Activated CD4-positive, alpha-beta memory T cell treated with anti-CD3 and anti-CD28 coated beads for 36 hours (primary cell): ENCODE data around the gene C1orf52. TPM values are rescaled to one million over a fixed set of nuclear protein-coding genes. Genes with fewer than 3 reads are reported as not detected.

Source experiments
- CTCF ChIA-PET: fragments of 350-600 bp; sonication (Branson Sonifier 250); formaldehyde crosslinking; loops from one replicate; lab custom pipeline; 2021; ENCODE audit warnings: antibody characterized with exemption, inconsistent platforms; lab: Charles Lee
- POLR2A ChIA-PET: fragments of 350-600 bp; sonication (Branson Sonifier 250); formaldehyde crosslinking; loops from one replicate; lab custom pipeline; 2021; ENCODE audit warnings: antibody characterized with exemption; lab: Charles Lee
- DNase-seq: peaks from one replicate; pipeline ENCODE4 v3.0.0-alpha.2; 2020
- H3K27ac Mint-ChIP-seq: one replicate; pipeline ENCODE4 v1.8.0; 2021; ENCODE audit warnings: mixed read lengths
- H3K27me3 Mint-ChIP-seq: one replicate; pipeline ENCODE4 v1.8.0; 2021; ENCODE audit warnings: mixed read lengths
- H3K36me3 Mint-ChIP-seq: one replicate; pipeline ENCODE4 v1.8.0; 2021; ENCODE audit warnings: mixed read lengths
- H3K4me1 Mint-ChIP-seq: one replicate; pipeline ENCODE4 v1.8.0; 2021; ENCODE audit warnings: low read depth, mixed read lengths
- H3K4me3 Mint-ChIP-seq: one replicate; pipeline ENCODE4 v1.8.0; 2021; ENCODE audit warnings: mild to moderate bottlenecking, mixed read lengths
- H3K9me3 Mint-ChIP-seq: one replicate; pipeline ENCODE4 v1.8.0; 2021; ENCODE audit warnings: mixed read lengths
- intact Hi-C: fragments of 100-400 bp; cut with micrococcal nuclease; formaldehyde crosslinking; loops from one replicate; pipeline ENCODE4 v1.15.1; 2023
- total RNA-seq, 2 experiments: library from RNA; stranded (reverse); gene quantifications; one replicate each; pipeline ENCODE4 v1.2.3, GENCODE V29; 2021

The C1orf52 gene
- total RNA-seq, 2 experiments from 2014 or later, result 19.4 to 21.8 TPM

DNA sequence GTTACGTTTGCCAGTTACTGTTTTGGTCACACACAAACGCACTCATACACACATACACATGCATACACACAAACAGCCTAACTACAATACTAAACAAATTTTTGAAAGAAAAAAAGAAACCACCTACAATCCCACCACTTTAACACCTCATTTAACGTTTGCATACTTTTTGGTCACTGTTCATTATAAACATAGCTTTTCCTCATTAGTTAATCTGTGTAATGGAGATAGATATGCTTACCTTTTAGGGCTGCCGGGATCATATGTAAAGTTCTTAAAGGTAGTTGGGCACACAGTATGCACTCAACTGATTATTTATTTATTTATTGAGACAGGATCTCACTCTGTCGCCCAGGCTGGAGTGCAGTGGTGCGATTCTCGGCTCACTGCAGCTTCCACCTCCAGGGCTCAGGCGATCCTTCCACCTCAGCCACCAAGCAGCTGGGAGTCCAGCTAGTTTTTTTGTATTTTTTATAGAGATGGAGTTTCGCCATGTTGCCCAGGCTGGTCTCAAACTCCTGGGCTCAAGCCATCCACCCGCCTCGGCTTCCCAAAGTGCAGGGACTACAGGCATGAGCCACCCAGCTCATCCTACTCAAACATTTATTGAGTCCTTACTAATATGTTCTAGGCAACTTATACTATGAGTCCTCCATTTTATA, 17.6 kb upstream of the C1orf52 start:
- H3K36me3 Mint-ChIP-seq, result peaks cover 9% of the 10 kb centered on the region
- H3K27me3 Mint-ChIP-seq, result peaks cover 5% of the 10 kb centered on the region
- peak overlapping the region; percentile 82 for H3K4me3 Mint-ChIP-seq
- intact Hi-C loops, result loop anchor here (1.0 to 10.0 kb wide), 12 partner anchors 12 to 1635 kb away; partner anchors contain the start of genes C1orf52, CTBS, GNG5 and HS2ST1
- ChIA-PET POLR2A (interaction anchor here (1.1 to 2.2 kb wide), 7 partner anchors 13 to 431 kb away, joined by 4 to 16 read pairs (median 10); partner anchors contain the start of genes C1orf52, MCOLN2 and ZNHIT6), CTCF (interaction anchor here (1.0 to 8.9 kb wide), 6 partner anchors 17 to 432 kb away, joined by 3 to 122 read pairs (median 8); partner anchors contain the start of genes C1orf52 and ZNHIT6)
- H3K4me1 Mint-ChIP-seq, result peaks cover 48% of the 10 kb centered on the region
- H3K9me3 Mint-ChIP-seq, result no peaks in the 10 kb centered on the region
- H3K27ac Mint-ChIP-seq, result peak overlapping the region; percentile 92
- DNase-seq, result no peak

DNA sequence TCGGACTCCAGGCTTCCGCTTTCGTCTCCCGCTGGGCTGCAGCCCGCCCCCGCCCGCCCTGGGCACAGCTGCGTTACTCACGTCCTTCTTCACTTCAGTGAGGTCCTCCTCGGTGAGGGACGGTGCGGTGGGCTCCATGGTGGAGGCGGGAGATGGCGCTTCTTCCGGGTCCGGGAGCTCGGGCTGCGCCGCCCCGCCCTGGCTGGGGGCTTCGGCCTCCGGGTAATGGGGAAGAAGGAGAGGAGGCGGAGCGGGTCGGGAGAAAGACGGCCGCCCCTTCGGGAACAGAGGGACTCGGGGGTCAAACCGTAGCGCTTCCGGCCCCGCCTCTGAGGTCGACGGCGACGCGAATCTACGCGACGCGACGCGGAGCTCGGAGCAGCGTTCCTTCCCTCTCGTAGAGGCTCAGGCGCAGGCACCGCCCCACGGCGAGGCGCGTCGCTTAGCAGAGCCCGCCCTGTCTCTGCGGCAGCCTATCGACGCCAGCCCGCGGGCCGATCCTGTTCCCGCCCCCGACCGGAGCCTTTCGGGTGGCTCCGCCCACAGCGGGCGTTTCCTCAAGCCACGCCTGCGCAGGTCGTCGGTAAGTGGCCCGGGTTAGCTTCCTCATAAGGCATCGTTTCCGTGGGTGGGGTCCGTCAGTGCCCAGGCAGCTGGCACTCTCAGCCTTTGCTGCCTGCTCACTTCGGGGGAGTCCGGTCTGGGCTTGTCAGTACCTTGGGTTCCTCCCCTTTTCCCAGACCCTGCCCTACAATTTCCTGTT, 16.9 kb upstream of the C1orf52 start, which contains the start of gene BCL10:
Gene BCL10 (minus strand): TSS at position 418 of the 763 bp plus-strand sequence. CDS start 280 bp downstream, at position 138.
- peaks cover 5% of the 10 kb centered on the region for H3K27me3 Mint-ChIP-seq
- peaks cover 12% of the 10 kb centered on the region for H3K36me3 Mint-ChIP-seq
- intact Hi-C loops, result loop anchor here (1.0 to 10.0 kb wide), 12 partner anchors 13 to 1636 kb away; partner anchors contain the start of genes C1orf52, CTBS, GNG5 and HS2ST1
- H3K9me3 Mint-ChIP-seq, result no peaks in the 10 kb centered on the region
- H3K4me3 Mint-ChIP-seq, result peak within 1 kb of the TSS; percentile 82
- peak; percentile 98 for DNase-seq
- ChIA-PET POLR2A (interaction anchor here (0.7 to 2.2 kb wide), 12 partner anchors 14 to 703 kb away, joined by 3 to 16 read pairs (median 4); partner anchors contain the start of genes C1orf52, CTBS, MCOLN2 and SYDE2), CTCF (interaction anchor here (1.0 to 8.9 kb wide), 7 partner anchors 16 to 432 kb away, joined by 3 to 122 read pairs (median 7); partner anchors contain the start of genes C1orf52 and ZNHIT6)
- H3K27ac Mint-ChIP-seq, result peak within 1 kb of the TSS; percentile 92
- peaks cover 50% of the 10 kb centered on the region for H3K4me1 Mint-ChIP-seq

DNA sequence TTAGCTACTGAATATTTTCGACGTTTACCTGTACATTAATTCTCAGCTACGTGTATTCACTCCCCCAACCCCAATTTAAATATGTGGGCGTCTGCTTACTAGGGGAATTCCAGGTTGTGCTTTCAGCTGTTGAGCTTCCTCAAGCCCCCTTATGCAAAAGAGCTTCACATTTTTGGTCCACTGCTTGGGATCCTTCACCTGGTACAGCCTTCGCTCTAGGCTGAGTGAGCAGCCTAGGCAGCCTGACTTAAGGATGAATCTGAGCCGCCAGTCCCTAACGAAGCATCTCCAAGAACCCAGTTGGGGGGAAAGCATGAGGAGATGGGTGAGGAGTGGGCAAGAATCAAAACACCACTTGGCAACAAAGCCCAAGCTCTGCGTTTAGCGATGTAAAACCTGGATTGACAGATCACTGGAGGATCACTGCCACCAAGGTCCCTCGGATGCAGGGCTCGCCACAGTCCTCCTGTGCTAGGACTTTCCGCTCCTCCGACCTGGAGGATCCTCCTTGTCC, 16.3 kb upstream of the C1orf52 start:
- Mint-ChIP-seq H3K27ac (peak overlapping the region; percentile 92), H3K4me1 (peaks cover 56% of the 10 kb centered on the region), H3K27me3 (peaks cover under 1% of the 10 kb centered on the region), H3K9me3 (no peaks in the 10 kb centered on the region), H3K36me3 (peaks cover 17% of the 10 kb centered on the region), H3K4me3 (peak overlapping the region; percentile 82)
- ChIA-PET CTCF (interaction anchor here (1.0 to 8.9 kb wide), 5 partner anchors 16 to 433 kb away, joined by 4 to 122 read pairs (median 13); partner anchors contain the start of genes C1orf52 and ZNHIT6), POLR2A (interaction anchor here (0.7 to 2.2 kb wide), 11 partner anchors 15 to 702 kb away, joined by 3 to 16 read pairs (median 5); partner anchors contain the start of genes C1orf52, CTBS, MCOLN2 and SYDE2)
- intact Hi-C loops, result loop anchor here (1.0 to 10.0 kb wide), 15 partner anchors 11 to 1637 kb away; partner anchors contain the start of genes C1orf52, CTBS, GNG5 and HS2ST1
- DNase-seq, result peak; percentile 32

DNA sequence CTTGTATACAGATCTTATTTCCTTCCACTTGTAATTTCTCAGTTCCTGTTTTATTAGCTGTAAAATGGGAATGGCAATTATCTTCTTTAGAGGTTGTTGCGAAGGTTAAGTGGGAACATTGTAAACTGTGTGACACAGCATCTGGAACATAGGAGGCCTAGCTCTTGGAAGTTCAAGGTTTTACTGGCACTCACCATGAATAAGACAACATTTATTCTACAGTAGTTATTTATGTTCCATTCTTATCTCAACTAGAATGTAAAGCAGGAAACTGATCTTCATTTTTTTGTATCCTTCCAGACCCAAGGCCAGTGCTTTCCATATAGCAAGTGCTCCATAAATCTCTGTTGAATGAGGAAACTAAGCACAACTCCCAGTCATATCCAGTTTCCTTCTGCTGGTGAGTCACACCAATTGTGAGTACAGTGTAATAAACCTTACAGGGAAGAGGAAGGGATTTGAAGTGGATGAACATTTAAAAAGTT, 15.5 kb upstream of the C1orf52 start:
- Mint-ChIP-seq H3K27me3 (no peaks in the 10 kb centered on the region), H3K4me3 (peak overlapping the region; percentile 82), H3K27ac (peak overlapping the region; percentile 92), H3K36me3 (peaks cover 21% of the 10 kb centered on the region), H3K9me3 (no peaks in the 10 kb centered on the region), H3K4me1 (peaks cover 58% of the 10 kb centered on the region)
- DNase-seq, result no peak
- CTCF ChIA-PET, result interaction anchor here (0.6 to 8.9 kb wide), 4 partner anchors 15 to 330 kb away, joined by 3 to 122 read pairs (median 17); partner anchors contain the start of gene C1orf52
- POLR2A ChIA-PET, result interaction anchor here (1.1 to 2.1 kb wide), 6 partner anchors 16 to 701 kb away, joined by 4 to 16 read pairs (median 10); partner anchors contain the start of genes C1orf52, CTBS and MCOLN2
- intact Hi-C loops, result loop anchor here (1.0 to 10.0 kb wide), 7 partner anchors 11 to 1637 kb away; partner anchors contain the start of genes CTBS, GNG5, HS2ST1 and SELENOF

DNA sequence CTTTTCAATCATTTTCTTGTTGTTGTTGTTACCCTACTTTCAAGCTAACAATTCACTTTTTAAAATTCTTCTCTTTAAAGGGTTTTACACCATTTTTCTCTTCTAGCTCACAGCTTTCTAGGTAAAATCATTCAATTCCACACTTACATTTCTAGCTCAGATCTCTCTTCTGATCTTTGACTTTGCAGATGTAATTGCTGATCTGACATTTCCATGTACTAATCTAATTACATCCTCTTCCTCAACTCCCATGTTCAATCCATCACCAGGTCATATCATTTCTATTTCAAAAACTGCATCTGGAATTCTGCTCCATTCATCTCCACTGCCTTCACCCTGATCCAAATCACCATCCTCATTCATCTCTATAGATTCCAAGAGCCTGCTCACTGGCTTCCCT, 13.9 kb upstream of the C1orf52 start:
- H3K4me3 Mint-ChIP-seq, result no peak overlapping the region
- CTCF ChIA-PET, result interaction anchor here (2.1 to 8.9 kb wide), 3 partner anchors 13 to 329 kb away, joined by 7 to 122 read pairs (median 21); partner anchors contain the start of gene C1orf52
- peaks cover 31% of the 10 kb centered on the region for H3K36me3 Mint-ChIP-seq
- intact Hi-C loops, result loop anchor here (10.0 kb wide), 1 partner anchor 769 kb away; the partner anchor contains the start of genes GNG5 and SPATA1
- peaks cover 49% of the 10 kb centered on the region for H3K4me1 Mint-ChIP-seq
- no peaks in the 10 kb centered on the region for H3K27me3 Mint-ChIP-seq
- no peaks in the 10 kb centered on the region for H3K9me3 Mint-ChIP-seq
- DNase-seq, result no peak
- POLR2A ChIA-PET, result no interaction called here
- no peak overlapping the region for H3K27ac Mint-ChIP-seq

DNA sequence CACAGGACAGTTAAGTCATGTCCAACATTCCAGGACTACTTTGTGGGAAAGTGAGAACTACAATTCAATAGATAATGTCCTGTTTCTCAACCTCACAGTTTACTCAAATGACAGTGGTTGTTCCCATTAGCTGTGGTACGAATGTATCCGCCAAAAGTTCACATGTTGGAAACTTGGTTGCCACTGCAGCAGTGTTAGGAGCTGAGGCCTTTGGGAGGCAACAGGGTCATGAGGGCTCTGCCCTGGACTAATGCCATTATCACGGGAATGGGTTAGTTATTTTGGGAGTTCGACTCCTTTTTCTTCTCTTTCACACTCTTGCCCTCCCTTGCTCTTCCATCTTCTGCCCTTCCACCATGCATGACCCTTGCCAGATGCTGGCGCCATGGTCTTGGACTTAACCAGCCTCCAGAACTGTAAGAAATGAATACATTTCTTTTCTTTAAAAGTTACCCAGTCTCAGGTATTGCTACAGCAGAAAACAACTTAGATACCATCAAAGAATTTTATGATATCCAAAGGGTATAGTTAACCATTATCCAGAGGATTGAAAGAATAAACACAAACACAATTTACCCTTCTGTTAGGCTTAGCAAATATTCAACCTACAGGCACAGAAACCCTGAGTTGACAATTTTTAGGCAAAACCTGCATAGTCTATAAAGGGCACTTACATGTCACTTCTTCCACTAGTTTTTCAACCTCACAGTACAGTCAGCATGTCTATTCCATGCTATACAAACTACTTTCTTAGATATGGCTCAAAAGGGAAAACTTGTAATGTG, 9.5 kb upstream of the C1orf52 start:
- H3K4me1 Mint-ChIP-seq, result peaks cover 34% of the 10 kb centered on the region
- intact Hi-C loops, result no loop called here
- H3K4me3 Mint-ChIP-seq, result no peak overlapping the region
- POLR2A ChIA-PET, result no interaction called here
- no peaks in the 10 kb centered on the region for H3K9me3 Mint-ChIP-seq
- H3K27ac Mint-ChIP-seq, result no peak overlapping the region
- no peaks in the 10 kb centered on the region for H3K27me3 Mint-ChIP-seq
- CTCF ChIA-PET, result interaction anchor here (1.9 to 3.8 kb wide), 2 partner anchors 10 to 14 kb away, joined by 12 to 16 read pairs; partner anchors contain the start of gene C1orf52
- no peak for DNase-seq
- peaks cover 40% of the 10 kb centered on the region for H3K36me3 Mint-ChIP-seq

DNA sequence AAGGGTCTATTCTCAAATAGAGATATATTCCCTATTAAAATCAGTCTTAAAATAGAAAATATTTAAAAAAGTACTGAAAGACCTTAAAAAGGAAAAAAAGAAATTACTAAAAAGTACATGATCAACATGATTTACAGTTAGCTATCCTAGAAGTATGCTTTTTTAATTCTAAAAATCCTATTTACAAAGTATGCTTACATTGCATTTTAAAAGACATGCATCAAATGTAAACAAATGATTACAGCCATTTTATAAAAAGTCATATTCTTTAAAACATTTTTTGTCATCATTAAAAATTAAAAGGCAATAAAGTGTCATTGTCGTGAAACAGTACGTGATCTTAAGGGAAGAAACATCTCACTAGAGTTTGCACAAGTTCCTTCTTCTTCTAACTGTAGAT, 7.9 kb upstream of the C1orf52 start:
- H3K36me3 Mint-ChIP-seq, result peaks cover 35% of the 10 kb centered on the region
- H3K4me1 Mint-ChIP-seq, result peaks cover 21% of the 10 kb centered on the region
- no peak overlapping the region for H3K4me3 Mint-ChIP-seq
- H3K27me3 Mint-ChIP-seq, result no peaks in the 10 kb centered on the region
- no peak for DNase-seq
- intact Hi-C loops, result no loop called here
- ChIA-PET CTCF (interaction anchor here (1.2 to 3.8 kb wide), 3 partner anchors 8 to 323 kb away, joined by 3 to 16 read pairs (median 12); partner anchors contain the start of gene C1orf52), POLR2A (no interaction called here)
- no peaks in the 10 kb centered on the region for H3K9me3 Mint-ChIP-seq
- no peak overlapping the region for H3K27ac Mint-ChIP-seq

DNA sequence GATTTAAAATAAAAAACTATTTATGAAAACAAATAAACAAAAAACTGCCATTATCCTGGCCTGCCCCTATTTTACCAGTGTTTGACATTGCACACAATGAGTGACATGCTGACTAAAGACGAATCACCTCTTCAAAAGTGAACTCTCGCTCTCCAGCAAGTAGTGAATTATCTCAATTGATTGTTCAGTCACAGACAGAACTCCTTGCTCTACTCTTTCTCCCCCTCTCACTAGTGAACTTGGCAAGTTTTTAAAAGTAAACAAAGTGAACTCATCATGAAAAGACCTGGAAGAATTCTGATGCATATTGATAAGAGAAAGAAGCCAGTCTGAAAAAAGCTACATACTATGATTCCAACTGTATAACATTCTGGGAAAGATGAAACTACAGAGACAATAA, 4.7 kb upstream of the C1orf52 start:
- intact Hi-C loops, result loop anchor here (1.0 kb wide), 1 partner anchor 11 kb away; no protein-coding TSS in a partner anchor
- Mint-ChIP-seq H3K4me1 (peaks cover 11% of the 10 kb centered on the region), H3K27me3 (no peaks in the 10 kb centered on the region), H3K4me3 (no peak overlapping the region), H3K27ac (no peak overlapping the region), H3K36me3 (peaks cover 21% of the 10 kb centered on the region), H3K9me3 (no peaks in the 10 kb centered on the region)
- ChIA-PET POLR2A (no interaction called here), CTCF (interaction anchor here (4.3 kb wide), 1 partner anchor 320 kb away, joined by 32 read pairs; no protein-coding TSS in a partner anchor)
- no peak for DNase-seq

DNA sequence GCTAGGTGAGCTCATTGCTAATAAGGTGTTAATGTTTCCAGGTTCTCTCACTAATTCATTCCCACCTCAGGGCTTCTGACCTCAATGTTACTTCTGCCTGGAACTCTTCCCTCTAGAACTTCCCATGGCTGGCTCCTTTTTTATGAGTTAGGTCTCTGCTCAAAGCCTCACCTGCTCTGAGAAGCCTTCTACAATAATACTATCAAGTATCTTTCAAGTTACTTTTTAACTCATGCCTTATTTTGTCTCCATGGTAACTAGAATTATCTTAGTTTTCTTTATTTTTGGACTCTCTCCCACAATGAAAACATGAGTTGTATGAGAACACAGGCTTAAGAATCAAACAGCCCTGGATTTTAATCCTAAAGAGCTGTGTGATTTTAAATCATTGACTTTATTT, 3.5 kb upstream of the C1orf52 start:
- ChIA-PET CTCF (interaction anchor here (0.7 to 6.0 kb wide), 3 partner anchors 8 to 318 kb away, joined by 3 to 122 read pairs (median 32); partner anchors contain the start of gene BCL10), POLR2A (interaction anchor here (0.6 kb wide), 1 partner anchor 93 kb away, joined by 3 read pairs; no protein-coding TSS in a partner anchor)
- Mint-ChIP-seq H3K27me3 (no peaks in the 10 kb centered on the region), H3K4me3 (no peak overlapping the region), H3K36me3 (peaks cover 18% of the 10 kb centered on the region), H3K4me1 (peaks cover 17% of the 10 kb centered on the region), H3K27ac (no peak overlapping the region), H3K9me3 (no peaks in the 10 kb centered on the region)
- intact Hi-C loops, result no loop called here
- no peak for DNase-seq

DNA sequence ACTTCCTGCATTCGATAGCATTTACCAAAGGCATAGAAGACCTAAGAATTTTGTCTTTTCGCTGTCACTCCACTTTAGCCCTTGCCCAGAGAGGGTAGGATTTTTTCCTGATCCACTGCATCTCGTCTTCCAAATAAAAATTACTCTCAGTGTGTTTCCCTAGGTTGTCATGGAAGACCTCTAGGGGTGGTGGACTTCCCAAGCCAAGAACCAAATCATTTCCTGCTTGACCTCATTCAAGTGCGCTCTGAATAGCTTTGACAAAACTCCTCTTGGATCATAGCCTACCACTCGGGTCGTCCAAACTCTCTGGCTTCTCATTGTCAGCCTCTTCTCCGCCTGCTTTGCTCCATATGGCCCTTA, 431 bp upstream of the C1orf52 start:
- intact Hi-C loops, result loop anchor here (1.0 to 10.0 kb wide), 10 partner anchors 16 to 781 kb away; partner anchors contain the start of genes BCL10, MCOLN2, RPF1 and SYDE2
- peaks cover 35% of the 10 kb centered on the region for H3K4me1 Mint-ChIP-seq
- H3K27ac Mint-ChIP-seq, result no peak overlapping the region
- DNase-seq, result no peak
- no peaks in the 10 kb centered on the region for H3K27me3 Mint-ChIP-seq
- peaks cover 27% of the 10 kb centered on the region for H3K36me3 Mint-ChIP-seq
- CTCF ChIA-PET, result interaction anchor here (0.6 to 8.3 kb wide), 37 partner anchors 8 to 780 kb away, joined by 3 to 229 read pairs (median 4); partner anchors contain the start of gene BCL10
- POLR2A ChIA-PET, result interaction anchor here (0.6 to 2.2 kb wide), 5 partner anchors 16 to 685 kb away, joined by 3 to 16 read pairs (median 3); partner anchors contain the start of genes BCL10 and CTBS
- no peaks in the 10 kb centered on the region for H3K9me3 Mint-ChIP-seq
- peak overlapping the region; percentile 97 for H3K4me3 Mint-ChIP-seq
